Measurements from ENCODE around the gene OPRD1.

The OPRD1 gene

GRCh38 chr1:28898405-28898881 lies 86.5 kb downstream of the OPRD1 start:
- ATAC-seq: peak; percentile 15; the same call in 1 of the 3 replicates
- TF ChIP-seq ZNF8 (CRISPR knock-in tag; IDR thresholded peaks at IDR 0.05) (no peak), ZC3H10 (CRISPR knock-in tag; IDR thresholded peaks at IDR 0.05) (no peak), TCF4 (CRISPR knock-in tag; IDR thresholded peaks at IDR 0.05; ENCODE audit: borderline replicate concordance) (no peak), SNAI2 (CRISPR knock-in tag; IDR thresholded peaks at IDR 0.05) (no peak)
- TF ChIP-seq, protein P1, sequence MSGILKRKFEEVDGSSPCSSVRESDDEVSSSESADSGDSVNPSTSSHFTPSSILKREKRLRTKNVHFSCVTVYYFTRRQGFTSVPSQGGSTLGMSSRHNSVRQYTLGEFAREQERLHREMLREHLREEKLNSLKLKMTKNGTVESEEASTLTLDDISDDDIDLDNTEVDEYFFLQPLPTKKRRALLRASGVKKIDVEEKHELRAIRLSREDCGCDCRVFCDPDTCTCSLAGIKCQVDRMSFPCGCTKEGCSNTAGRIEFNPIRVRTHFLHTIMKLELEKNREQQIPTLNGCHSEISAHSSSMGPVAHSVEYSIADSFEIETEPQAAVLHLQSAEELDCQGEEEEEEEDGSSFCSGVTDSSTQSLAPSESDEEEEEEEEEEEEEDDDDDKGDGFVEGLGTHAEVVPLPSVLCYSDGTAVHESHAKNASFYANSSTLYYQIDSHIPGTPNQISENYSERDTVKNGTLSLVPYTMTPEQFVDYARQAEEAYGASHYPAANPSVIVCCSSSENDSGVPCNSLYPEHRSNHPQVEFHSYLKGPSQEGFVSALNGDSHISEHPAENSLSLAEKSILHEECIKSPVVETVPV (CRISPR knock-in tag; IDR thresholded peaks at IDR 0.05): no peak

DNA sequence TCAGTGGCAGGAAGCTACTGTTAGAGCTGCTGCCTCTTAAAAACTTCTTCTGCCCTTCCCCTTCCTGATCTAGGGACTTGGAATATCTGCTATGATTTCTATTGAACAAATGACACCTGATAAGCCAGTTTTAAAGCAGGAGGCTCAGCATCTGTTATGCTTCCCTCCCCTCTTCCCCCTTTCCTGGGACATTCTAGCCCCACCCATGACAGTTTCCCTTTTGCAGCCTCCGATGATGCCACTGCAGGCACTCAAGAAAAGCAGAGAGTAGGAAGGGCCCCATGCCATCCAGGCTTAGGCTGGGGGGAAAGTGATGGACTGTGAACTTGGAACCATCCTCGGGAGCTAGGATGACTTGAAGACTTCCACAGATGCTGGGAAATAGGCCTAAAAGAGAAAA lies 87.3 kb downstream of the OPRD1 start:
- no peak for ATAC-seq
- no peak for TF ChIP-seq ZFP30 (CRISPR knock-in tag; IDR thresholded peaks at IDR 0.05)
- no peak for TF ChIP-seq ZFP3 (CRISPR knock-in tag; IDR thresholded peaks at IDR 0.05)
- no peak for TF ChIP-seq RARB (CRISPR knock-in tag; IDR thresholded peaks at IDR 0.05)
- no peak for TF ChIP-seq SNAI2 (CRISPR knock-in tag; IDR thresholded peaks at IDR 0.05)
- TF ChIP-seq ISL1 (CRISPR knock-in tag; IDR thresholded peaks at IDR 0.05): no peak
- no peak for TF ChIP-seq GLIS3 (CRISPR knock-in tag; IDR thresholded peaks at IDR 0.05)
- TF ChIP-seq TCF4 (CRISPR knock-in tag; IDR thresholded peaks at IDR 0.05; ENCODE audit: borderline replicate concordance): no peak
- TF ChIP-seq BACH2 (CRISPR knock-in tag; IDR thresholded peaks at IDR 0.05; ENCODE audit: borderline replicate concordance): no peak

DNA sequence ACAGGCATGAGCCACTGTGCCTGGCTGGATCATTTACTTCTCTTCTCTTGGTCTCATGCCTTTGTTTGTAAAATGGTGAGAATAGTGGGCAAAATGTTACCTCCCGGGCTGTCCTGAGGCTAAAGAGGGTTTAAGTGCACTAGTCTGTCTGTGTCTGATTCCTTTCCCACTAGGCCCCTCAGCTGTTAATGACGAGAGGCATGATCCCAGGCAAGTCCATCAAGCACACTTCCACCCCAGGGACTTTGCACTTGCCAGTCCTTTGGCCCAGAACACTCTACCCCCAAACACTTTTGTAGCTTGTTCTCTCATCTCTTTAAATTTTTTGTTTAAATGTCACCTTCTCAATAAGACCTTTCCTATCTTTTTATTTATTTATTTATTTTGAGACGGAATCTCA lies 88.6 kb downstream of the OPRD1 start:
- ATAC-seq: no peak
- TF ChIP-seq ARNTL (CRISPR knock-in tag; IDR thresholded peaks at IDR 0.05; ENCODE audit: borderline replicate concordance, low read depth): no peak
- TF ChIP-seq ZNF565 (CRISPR knock-in tag; conservative IDR thresholded peaks at IDR 0.05; ENCODE audit: low read depth): no peak
- no peak for TF ChIP-seq CREB5 (CRISPR knock-in tag; IDR thresholded peaks at IDR 0.05; ENCODE audit: low read depth)
- TF ChIP-seq ZC3H10 (CRISPR knock-in tag; IDR thresholded peaks at IDR 0.05): no peak
- TF ChIP-seq ZFP3 (CRISPR knock-in tag; IDR thresholded peaks at IDR 0.05): no peak
- TF ChIP-seq OSR1 (CRISPR knock-in tag; IDR thresholded peaks at IDR 0.05): no peak
- no peak for TF ChIP-seq ISL1 (CRISPR knock-in tag; IDR thresholded peaks at IDR 0.05)
- TF ChIP-seq BACH2 (CRISPR knock-in tag; IDR thresholded peaks at IDR 0.05; ENCODE audit: borderline replicate concordance): no peak
- TF ChIP-seq ESRRG (CRISPR knock-in tag; IDR thresholded peaks at IDR 0.05): no peak
- TF ChIP-seq TCF4 (CRISPR knock-in tag; IDR thresholded peaks at IDR 0.05; ENCODE audit: borderline replicate concordance): no peak
- TF ChIP-seq RARB (CRISPR knock-in tag; IDR thresholded peaks at IDR 0.05): no peak
- TF ChIP-seq GLIS3 (CRISPR knock-in tag; IDR thresholded peaks at IDR 0.05): no peak
- TF ChIP-seq PATZ1 (CRISPR knock-in tag; IDR thresholded peaks at IDR 0.05; ENCODE audit: borderline replicate concordance): no peak
- no peak for TF ChIP-seq PPARA (CRISPR knock-in tag; IDR thresholded peaks at IDR 0.05; ENCODE audit: borderline replicate concordance)
- TF ChIP-seq CSDC2 (CRISPR knock-in tag; IDR thresholded peaks at IDR 0.05): no peak
- TF ChIP-seq ZNF70 (CRISPR knock-in tag; IDR thresholded peaks at IDR 0.05): no peak
- no peak for TF ChIP-seq SNAI2 (CRISPR knock-in tag; IDR thresholded peaks at IDR 0.05)
- TF ChIP-seq, protein P1 (CRISPR knock-in tag; IDR thresholded peaks at IDR 0.05): no peak
- TF ChIP-seq, protein P2, sequence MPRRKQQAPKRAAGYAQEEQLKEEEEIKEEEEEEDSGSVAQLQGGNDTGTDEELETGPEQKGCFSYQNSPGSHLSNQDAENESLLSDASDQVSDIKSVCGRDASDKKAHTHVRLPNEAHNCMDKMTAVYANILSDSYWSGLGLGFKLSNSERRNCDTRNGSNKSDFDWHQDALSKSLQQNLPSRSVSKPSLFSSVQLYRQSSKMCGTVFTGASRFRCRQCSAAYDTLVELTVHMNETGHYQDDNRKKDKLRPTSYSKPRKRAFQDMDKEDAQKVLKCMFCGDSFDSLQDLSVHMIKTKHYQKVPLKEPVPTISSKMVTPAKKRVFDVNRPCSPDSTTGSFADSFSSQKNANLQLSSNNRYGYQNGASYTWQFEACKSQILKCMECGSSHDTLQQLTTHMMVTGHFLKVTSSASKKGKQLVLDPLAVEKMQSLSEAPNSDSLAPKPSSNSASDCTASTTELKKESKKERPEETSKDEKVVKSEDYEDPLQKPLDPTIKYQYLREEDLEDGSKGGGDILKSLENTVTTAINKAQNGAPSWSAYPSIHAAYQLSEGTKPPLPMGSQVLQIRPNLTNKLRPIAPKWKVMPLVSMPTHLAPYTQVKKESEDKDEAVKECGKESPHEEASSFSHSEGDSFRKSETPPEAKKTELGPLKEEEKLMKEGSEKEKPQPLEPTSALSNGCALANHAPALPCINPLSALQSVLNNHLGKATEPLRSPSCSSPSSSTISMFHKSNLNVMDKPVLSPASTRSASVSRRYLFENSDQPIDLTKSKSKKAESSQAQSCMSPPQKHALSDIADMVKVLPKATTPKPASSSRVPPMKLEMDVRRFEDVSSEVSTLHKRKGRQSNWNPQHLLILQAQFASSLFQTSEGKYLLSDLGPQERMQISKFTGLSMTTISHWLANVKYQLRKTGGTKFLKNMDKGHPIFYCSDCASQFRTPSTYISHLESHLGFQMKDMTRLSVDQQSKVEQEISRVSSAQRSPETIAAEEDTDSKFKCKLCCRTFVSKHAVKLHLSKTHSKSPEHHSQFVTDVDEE (CRISPR knock-in tag; IDR thresholded peaks at IDR 0.05): no peak

Measured in SK-N-SH treated with all-trans-retinoic acid at 6 μM for 48 hours (cell line).